DMS 273 treated with DMSO at 0.1 percent for 48 hours (cell line): ENCODE results near the gene CCNJL.

Source experiments
- DNase-seq: peaks from one replicate; lab custom pipeline; 2025; lab: John Stamatoyannopoulos, UW

CCNJL gene

DNA sequence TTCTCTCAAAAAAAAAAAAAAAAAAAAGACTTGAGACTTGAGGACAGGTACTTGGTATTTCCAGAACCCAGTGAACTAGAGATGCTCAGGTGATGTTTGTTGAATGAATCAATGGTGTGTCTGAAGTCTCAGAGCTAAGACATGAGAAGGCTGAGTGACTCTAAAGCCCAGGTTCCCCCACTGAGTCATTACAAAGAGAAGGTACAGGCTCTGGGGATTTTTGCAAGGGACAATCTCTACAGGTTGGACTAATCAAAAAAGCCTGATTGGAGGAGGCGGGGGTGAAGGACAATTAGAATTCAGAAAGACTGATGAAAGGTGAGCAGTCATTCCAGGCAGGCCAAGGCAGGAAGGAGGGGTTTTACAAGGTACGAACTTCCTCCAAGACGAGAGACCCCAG, 91.3 kb downstream of the CCNJL start:
- DNase-seq, result no peak

GRCh38 chr5:160219356-160219755, 93.0 kb downstream of the CCNJL start:
- no peak for DNase-seq

DNA sequence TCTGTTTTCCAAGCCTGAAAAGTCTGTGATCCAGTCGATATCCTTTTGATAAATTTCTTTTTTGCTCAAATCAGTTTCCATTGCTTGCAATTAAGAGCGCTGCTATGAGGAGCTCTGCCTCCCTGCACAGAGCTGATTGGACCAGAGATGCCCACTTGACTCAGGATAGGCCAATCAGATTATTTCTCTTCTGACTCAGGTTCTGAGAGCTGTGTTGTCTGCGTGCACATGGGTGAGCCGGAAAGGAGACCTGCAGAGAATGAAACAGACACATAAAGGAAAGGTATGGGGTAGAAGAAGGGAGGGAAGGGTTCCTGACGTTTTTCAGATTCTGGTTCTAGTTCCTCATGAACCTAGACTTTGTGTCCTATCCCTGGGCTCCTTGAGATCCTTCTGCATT, 98.8 kb downstream of the CCNJL start:
- no peak for DNase-seq

DNA sequence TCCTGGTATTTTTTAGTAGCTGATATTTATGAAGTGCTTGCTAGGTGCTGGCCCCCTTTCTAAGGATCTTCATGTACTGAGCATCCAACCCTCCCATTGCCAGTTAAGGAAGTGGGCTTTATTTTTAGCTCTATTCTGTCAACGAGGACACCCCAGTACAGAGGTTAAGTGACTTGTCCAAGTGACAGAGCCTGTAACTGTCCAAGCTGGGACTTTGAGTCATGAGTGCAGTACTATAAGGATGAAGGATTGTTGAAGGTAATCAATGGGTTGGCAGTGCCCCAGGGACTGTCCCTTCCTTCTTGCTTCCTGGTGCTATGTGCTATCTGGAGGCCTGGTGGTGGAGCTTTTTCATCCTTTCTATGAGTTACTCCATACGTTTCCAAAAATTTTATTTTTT, 101.0 kb downstream of the CCNJL start:
- no peak for DNase-seq

GRCh38 chr5:160210606-160211005, 101.8 kb downstream of the CCNJL start:
- DNase-seq, result no peak

DNA sequence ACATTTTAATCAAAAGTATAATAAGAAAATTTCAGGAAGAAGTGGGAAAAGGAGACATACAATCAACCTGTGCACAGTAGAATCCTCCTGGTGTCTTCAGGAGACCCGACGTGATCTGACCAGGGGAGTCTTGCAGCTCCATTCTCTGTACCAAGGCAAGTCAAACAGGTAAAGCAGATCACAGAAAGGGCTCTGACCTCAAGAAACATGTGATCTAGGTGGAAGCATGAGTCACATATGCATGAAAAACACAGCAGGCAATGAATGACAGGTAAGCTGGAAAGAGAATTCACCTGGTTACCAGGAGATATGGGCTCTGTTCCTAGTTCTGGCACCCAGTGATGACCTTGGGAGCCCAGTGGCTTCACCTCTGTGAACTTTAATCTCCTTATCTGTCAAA, 102.4 kb downstream of the CCNJL start:
- no peak for DNase-seq

GRCh38 chr5:160207061-160207460, 105.3 kb downstream of the CCNJL start:
- no peak for DNase-seq
